DOHH2 (cell line): ENCODE measurements around the gene DCXR.

Experiments
- CTCF ChIP-seq: fragments of 200-600 bp; sonication (generic); IDR thresholded peaks from one replicate; pipeline ENCODE4 v1.5.1; 2014; ENCODE audit warnings: antibody characterized with exemption, mild to moderate bottlenecking, low read depth, low read length; ENCODE audit not compliant: poor library complexity, severe bottlenecking
- EZH2phosphoT487 ChIP-seq: fragments of 200-600 bp; sonication (generic); IDR thresholded peaks from 2 replicates; pipeline ENCODE4 v1.6.1; 2017; ENCODE audit warnings: borderline replicate concordance, mild to moderate bottlenecking, antibody characterized with exemption, low read length, moderate library complexity, mixed read lengths

- TF ChIP-seq CTCF, result no peak
- no peak for TF ChIP-seq EZH2phosphoT487
Measured at GRCh38 chr17:82024859-82025258, 12.6 kb downstream of the DCXR start.
